ENCODE measurements around the gene ZNF598. TPM values are rescaled to one million over a fixed set of nuclear protein-coding genes. Genes with fewer than 3 reads are reported as not detected.
A peak's percentile ranks its signal among the peaks of the same experiment; 100 is the strongest.

Gene ZNF598
- total and polyA plus RNA-seq, 4 experiments from 2014 or later: 3.1 to 49.8 (median 29.3) TPM

DNA sequence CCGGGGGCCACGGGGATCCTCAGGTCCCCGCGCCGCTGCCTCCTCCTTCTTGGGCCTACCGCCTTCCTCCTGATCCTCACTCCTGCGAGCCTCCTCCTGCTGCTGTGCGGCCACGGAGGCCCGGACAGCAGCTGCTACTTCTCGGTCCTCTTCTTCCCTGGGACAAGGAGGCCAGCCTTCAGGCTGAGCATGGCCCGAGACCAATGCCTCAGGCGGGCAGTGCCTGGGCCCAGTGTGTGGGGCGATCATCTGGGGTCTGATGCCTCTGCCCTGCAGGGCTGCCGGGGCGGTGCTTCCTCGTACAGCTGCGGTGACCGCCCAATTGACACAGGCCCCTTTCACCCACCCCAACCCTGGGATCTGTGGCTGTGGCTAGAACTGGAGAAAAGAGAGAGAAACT lies 8.6 kb downstream of the ZNF598 start:
- H3K9me3 ChIP-seq (ENCODE audit: control insufficient read depth in 1 of 2, low read length in 2 of 2): no peaks in the 10 kb centered on the region
- ChIA-PET POLR2A (ENCODE audit: partially characterized antibody) (interaction anchor here (0.8 kb wide), 1 partner anchor 36 kb away, joined by 3 read pairs; the partner anchor contains the start of gene RPS2), CTCF (ENCODE audit: partially characterized antibody) (no interaction called here)
- Mint-ChIP-seq H3K27ac (peak overlapping the region in 1 of 7 donors; percentile 7), H3K27me3 (no peaks in the 10 kb centered on the region), H3K36me3 (peaks cover 14 to 20% of the 10 kb centered on the region in 2 donors), H3K4me1 (peaks cover 2 to 18% (median 4%) of the 10 kb centered on the region in 4 donors), H3K4me3 (no peak overlapping the region), H3K9me3 (no peaks in the 10 kb centered on the region)
- no peak for DNase-seq
- intact Hi-C loops (cut with micrococcal nuclease): no loop called here
- H3K27me3 ChIP-seq (ENCODE audit: insufficient read depth, low read length): no peaks in the 10 kb centered on the region
- H3K4me3 ChIP-seq (ENCODE audit: low read length in 2 of 2): no peak overlapping the region
- no peak overlapping the region for H3K27ac ChIP-seq (ENCODE audit: low read depth, low read length)
- H3K4me1 ChIP-seq (ENCODE audit: insufficient read depth, low read length): peaks cover 13% of the 10 kb centered on the region
- peaks cover 38% of the 10 kb centered on the region for H3K36me3 ChIP-seq (ENCODE audit: insufficient read depth, low read length)

- Histone ChIP-seq H3K4me1 (ENCODE audit: insufficient read depth, low read length) (peaks cover 12% of the 10 kb centered on the region), H3K27me3 (ENCODE audit: insufficient read depth, low read length) (no peaks in the 10 kb centered on the region), H3K9me3 (ENCODE audit: control insufficient read depth in 1 of 2, low read length in 2 of 2) (no peaks in the 10 kb centered on the region), H3K27ac (ENCODE audit: low read depth, low read length) (no peak overlapping the region), H3K4me3 (ENCODE audit: low read length in 2 of 2) (no peak overlapping the region), H3K36me3 (ENCODE audit: insufficient read depth, low read length) (peaks cover 38% of the 10 kb centered on the region)
- ChIA-PET CTCF (ENCODE audit: partially characterized antibody) (no interaction called here), POLR2A (ENCODE audit: partially characterized antibody) (interaction anchor here (0.8 kb wide), 1 partner anchor 35 kb away, joined by 3 read pairs; the partner anchor contains the start of gene RPS2)
- Mint-ChIP-seq H3K36me3 (peaks cover 14 to 20% of the 10 kb centered on the region in 2 donors), H3K4me1 (peaks cover 0 to 12% (median 0%) of the 10 kb centered on the region in 4 donors), H3K9me3 (no peaks in the 10 kb centered on the region), H3K27ac (no peak overlapping the region), H3K27me3 (no peaks in the 10 kb centered on the region), H3K4me3 (no peak overlapping the region)
- intact Hi-C loops (cut with micrococcal nuclease): no loop called here
- no peak for DNase-seq
These were observed 9.6 kb downstream of the ZNF598 start for GRCh38 chr16:1999866-2000514.

GRCh38 chr16:1998852-1999801 lies 10.5 kb downstream of the ZNF598 start:
- Histone ChIP-seq H3K36me3 (ENCODE audit: insufficient read depth, low read length) (peaks cover 38% of the 10 kb centered on the region), H3K27ac (ENCODE audit: low read depth, low read length) (no peak overlapping the region), H3K4me3 (ENCODE audit: low read length in 2 of 2) (no peak overlapping the region), H3K27me3 (ENCODE audit: insufficient read depth, low read length) (no peaks in the 10 kb centered on the region), H3K9me3 (ENCODE audit: control insufficient read depth in 1 of 2, low read length in 2 of 2) (no peaks in the 10 kb centered on the region), H3K4me1 (ENCODE audit: insufficient read depth, low read length) (peaks cover 7% of the 10 kb centered on the region)
- H3K27me3 Mint-ChIP-seq: no peaks in the 10 kb centered on the region
- ChIA-PET CTCF (ENCODE audit: partially characterized antibody) (no interaction called here), POLR2A (ENCODE audit: partially characterized antibody) (interaction anchor here (0.6 kb wide), 1 partner anchor 33 kb away, joined by 3 read pairs; no protein-coding TSS in a partner anchor)
- peaks cover 14 to 18% of the 10 kb centered on the region in 2 donors for H3K36me3 Mint-ChIP-seq
- no peak overlapping the region for H3K4me3 Mint-ChIP-seq
- peaks cover 0 to 7% (median 0%) of the 10 kb centered on the region in 4 donors for H3K4me1 Mint-ChIP-seq
- no peak for DNase-seq
- intact Hi-C loops (cut with micrococcal nuclease): no loop called here
- no peak overlapping the region for H3K27ac Mint-ChIP-seq
- H3K9me3 Mint-ChIP-seq: no peaks in the 10 kb centered on the region

DNA sequence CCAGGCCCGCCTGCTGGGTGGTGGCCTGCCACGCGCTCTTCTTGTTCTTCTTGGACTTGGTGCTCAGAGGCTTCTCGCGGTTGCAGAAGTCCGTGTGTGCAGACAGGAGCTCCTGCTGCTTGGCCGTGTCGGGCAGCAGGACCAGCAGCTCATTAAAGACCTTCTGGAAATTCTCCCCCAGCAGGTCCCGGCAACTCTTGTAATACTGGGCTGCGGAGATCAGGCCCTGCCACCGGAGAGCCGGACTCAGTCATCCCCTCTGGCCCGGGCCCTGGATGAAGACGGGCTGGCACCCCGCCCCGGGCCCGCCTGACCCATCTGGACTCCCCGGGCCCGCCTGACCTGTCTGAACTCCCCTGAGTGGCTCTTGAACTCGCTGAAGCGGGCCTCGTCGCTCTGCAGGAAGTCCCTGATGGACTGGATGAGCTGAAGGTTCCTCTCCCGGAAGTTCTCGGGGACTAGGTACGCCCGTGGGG lies 11.2 kb downstream of the ZNF598 start:
- H3K27ac ChIP-seq (ENCODE audit: low read depth, low read length): no peak overlapping the region
- Mint-ChIP-seq H3K9me3 (peaks cover 0 to under 1% (median 0%) of the 10 kb centered on the region in 8 donors), H3K27ac (peak overlapping the region in 1 of 7 donors; percentile 82), H3K27me3 (no peaks in the 10 kb centered on the region), H3K4me1 (peaks cover 0 to 2% (median 0%) of the 10 kb centered on the region in 4 donors), H3K4me3 (no peak overlapping the region), H3K36me3 (peaks cover 14 to 18% of the 10 kb centered on the region in 2 donors)
- H3K9me3 ChIP-seq (ENCODE audit: control insufficient read depth in 1 of 2, low read length in 2 of 2): no peaks in the 10 kb centered on the region
- intact Hi-C loops (cut with micrococcal nuclease): no loop called here
- DNase-seq: no peak
- peaks cover under 1% of the 10 kb centered on the region for H3K4me1 ChIP-seq (ENCODE audit: insufficient read depth, low read length)
- POLR2A ChIA-PET (ENCODE audit: partially characterized antibody): interaction anchor here (0.6 kb wide), 1 partner anchor 32 kb away, joined by 3 read pairs; no protein-coding TSS in a partner anchor
- CTCF ChIA-PET (ENCODE audit: partially characterized antibody): no interaction called here
- no peak overlapping the region for H3K4me3 ChIP-seq (ENCODE audit: low read length in 2 of 2)
- H3K27me3 ChIP-seq (ENCODE audit: insufficient read depth, low read length): no peaks in the 10 kb centered on the region
- H3K36me3 ChIP-seq (ENCODE audit: insufficient read depth, low read length): peaks cover 36% of the 10 kb centered on the region

- H3K4me1 ChIP-seq (ENCODE audit: insufficient read depth, low read length): no peaks in the 10 kb centered on the region
- no peaks in the 10 kb centered on the region for H3K27me3 ChIP-seq (ENCODE audit: insufficient read depth, low read length)
- no peak for DNase-seq
- Mint-ChIP-seq H3K4me1 (peaks cover 0 to 2% (median 0%) of the 10 kb centered on the region in 4 donors), H3K36me3 (peaks cover 14 to 18% of the 10 kb centered on the region in 2 donors), H3K9me3 (peaks cover 0 to 1% (median 0%) of the 10 kb centered on the region in 8 donors), H3K4me3 (no peak overlapping the region), H3K27me3 (no peaks in the 10 kb centered on the region), H3K27ac (peak overlapping the region in 1 of 7 donors; percentile 35)
- POLR2A ChIA-PET (ENCODE audit: partially characterized antibody): interaction anchor here (1.2 kb wide), 1 partner anchor 13 kb away, joined by 4 read pairs; the partner anchor contains the start of gene GFER
- H3K9me3 ChIP-seq (ENCODE audit: control insufficient read depth in 1 of 2, low read length in 2 of 2): no peaks in the 10 kb centered on the region
- H3K36me3 ChIP-seq (ENCODE audit: insufficient read depth, low read length): peaks cover 29% of the 10 kb centered on the region
- CTCF ChIA-PET (ENCODE audit: partially characterized antibody): interaction anchor here (1.0 kb wide), 1 partner anchor 143 kb away, joined by 5 read pairs; no protein-coding TSS in a partner anchor
- H3K4me3 ChIP-seq (ENCODE audit: low read length in 2 of 2): no peak overlapping the region
- no peak overlapping the region for H3K27ac ChIP-seq (ENCODE audit: low read depth, low read length)
- intact Hi-C loops (cut with micrococcal nuclease): no loop called here
These were observed 11.9 kb downstream of the ZNF598 start for GRCh38 chr16:1997494-1998359.

DNA sequence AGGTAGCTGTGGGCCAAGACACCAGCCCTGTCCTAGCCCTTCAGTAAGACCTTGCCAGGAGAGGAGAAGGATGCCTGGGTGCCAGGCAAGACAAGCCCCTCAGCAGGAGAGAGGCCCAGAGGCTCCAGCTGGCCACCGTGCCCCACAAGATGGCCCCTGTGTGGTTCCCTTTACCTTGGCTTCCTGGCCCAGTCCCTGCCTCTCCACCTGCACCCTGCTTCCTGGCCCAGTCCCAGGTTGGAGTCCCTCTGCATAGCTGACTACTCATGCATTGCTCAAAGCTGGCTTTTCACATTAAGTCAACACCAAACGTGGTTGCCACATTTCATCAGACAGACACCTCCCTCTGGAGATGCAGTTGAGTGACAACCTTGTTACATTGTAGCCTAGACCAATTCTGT lies 15.9 kb downstream of the ZNF598 start:
- H3K27ac ChIP-seq (ENCODE audit: low read depth, low read length): no peak overlapping the region
- intact Hi-C loops (cut with micrococcal nuclease): loop anchor here (2.0 to 5.0 kb wide), 2 partner anchors 29 to 51 kb away; partner anchors contain the start of genes MSRB1 and RPS2
- Mint-ChIP-seq H3K27ac (peak overlapping the region in 6 of 7 donors; percentile 57 to 90 (median 84)), H3K9me3 (peaks cover 0 to 1% (median 0%) of the 10 kb centered on the region in 8 donors), H3K4me1 (peaks cover 3 to 26% (median 13%) of the 10 kb centered on the region in 4 donors), H3K36me3 (peaks cover 9% of the 10 kb centered on the region in 2 donors), H3K27me3 (peaks cover 3 to 4% of the 10 kb centered on the region in 2 donors), H3K4me3 (peak overlapping the region in 3 of 8 donors; percentile 15 to 59 (median 25))
- H3K4me3 ChIP-seq (ENCODE audit: low read length in 2 of 2): no peak overlapping the region
- no peak for DNase-seq
- peaks cover 4% of the 10 kb centered on the region for H3K36me3 ChIP-seq (ENCODE audit: insufficient read depth, low read length)
- POLR2A ChIA-PET (ENCODE audit: partially characterized antibody): interaction anchor here (1.4 to 5.7 kb wide), 7 partner anchors 11 to 161 kb away, joined by 3 to 71 read pairs (median 29); partner anchors contain the start of genes MSRB1, RPS2, TBL3 and TRAF7
- H3K27me3 ChIP-seq (ENCODE audit: insufficient read depth, low read length): no peaks in the 10 kb centered on the region
- peaks cover 22% of the 10 kb centered on the region for H3K4me1 ChIP-seq (ENCODE audit: insufficient read depth, low read length)
- H3K9me3 ChIP-seq (ENCODE audit: control insufficient read depth in 1 of 2, low read length in 2 of 2): no peaks in the 10 kb centered on the region
- CTCF ChIA-PET (ENCODE audit: partially characterized antibody): interaction anchor here (0.8 to 3.3 kb wide), 3 partner anchors 10 to 159 kb away, joined by 3 to 18 read pairs (median 6); no protein-coding TSS in a partner anchor

Measured in CD4-positive, alpha-beta memory T cell (primary cell).